Panc1 (cell line): ENCODE measurements around the gene ZC3H7B. TPM values are rescaled to one million over a fixed set of nuclear protein-coding genes. Genes with fewer than 3 reads are reported as not detected.
A peak's percentile ranks its signal among the peaks of the same experiment; 100 is the strongest.

Source experiments
- ATAC-seq: fragments of 200-7000 bp; cut with Tn5 transposase; 2 replicates; pipeline ENCODE4 v1.9.1; 2020; ENCODE audit warnings: mild to moderate bottlenecking, moderate library complexity
- BruUV-seq: library from RNA; stranded (reverse); fragments of 400-500 nt; replicated peaks from 2 replicates; lab custom pipeline; 2021; lab: Mats Ljungman, UMichigan
- CTCF ChIA-PET: fragments of 300-600 bp; sonication (Branson Sonifier 250); formaldehyde crosslinking; loops from one replicate; lab custom pipeline; 2022; ENCODE audit warnings: antibody characterized with exemption; lab: Charles Lee
- POLR2A ChIA-PET: fragments of 300-600 bp; sonication (Branson Sonifier 250); formaldehyde crosslinking; loops from one replicate; lab custom pipeline; 2022; ENCODE audit warnings: antibody characterized with exemption; lab: Charles Lee
- DNase-seq: peaks from one replicate; pipeline ENCODE4 v3.0.0-alpha.2; 2010; ENCODE audit warnings: low read depth, low spot score
- H3K27ac ChIP-seq: 2 replicates; pipeline ENCODE4 v1.5.1; 2011; ENCODE audit warnings: mild to moderate bottlenecking, low read length, inconsistent platforms
- H3K27me3 ChIP-seq: fragments of 200-500 bp; sonication (Bioruptor generic); 2 replicates; pipeline ENCODE4 v1.6.0; 2014; ENCODE audit warnings: low read length, inconsistent platforms; ENCODE audit not compliant: control insufficient read depth, insufficient read depth
- H3K36me3 ChIP-seq: fragments of 200-500 bp; sonication (Bioruptor generic); 2 replicates; pipeline ENCODE4 v1.5.1; 2014; ENCODE audit warnings: inconsistent platforms, mild to moderate bottlenecking, low read length, moderate library complexity; ENCODE audit not compliant: control insufficient read depth, insufficient read depth
- H3K4me1 ChIP-seq: 2 replicates; pipeline ENCODE4 v1.5.1; 2011; ENCODE audit warnings: inconsistent platforms, mild to moderate bottlenecking, low read length, moderate library complexity; ENCODE audit not compliant: control insufficient read depth, insufficient read depth
- H3K4me3 ChIP-seq, 2 experiments: 2 replicates each; pipeline ENCODE4 v1.5.1; 2011 to 2012; ENCODE audit warnings: low read depth in 2 of 2, low read length in 2 of 2, mild to moderate bottlenecking in 2 of 2, inconsistent platforms in 1 of 2, moderate library complexity in 1 of 2
- H3K9me3 ChIP-seq: fragments of 200-500 bp; sonication (Bioruptor generic); 2 replicates; pipeline ENCODE4 v1.5.1; 2014; ENCODE audit warnings: low read depth, mild to moderate bottlenecking, inconsistent platforms, low read length, moderate library complexity; ENCODE audit not compliant: control insufficient read depth, insufficient read depth
- CTCF ChIP-seq: fragments of 450-650 bp; IDR thresholded peaks from 2 replicates; pipeline ENCODE4 v1.5.1; 2017; ENCODE audit warnings: mild to moderate bottlenecking
- POLR2AphosphoS5 ChIP-seq: IDR thresholded peaks from 2 replicates; pipeline ENCODE4 v1.6.1; 2012; ENCODE audit warnings: mild to moderate bottlenecking, low read depth, low read length, moderate library complexity
- REST ChIP-seq, 2 experiments: IDR thresholded peaks; 2 replicates each; pipeline ENCODE4 v1.6.1; 2011 to 2012; ENCODE audit warnings: low read depth in 2 of 2, control low read depth in 1 of 2, low read length in 1 of 2, mild to moderate bottlenecking in 1 of 2, moderate library complexity in 1 of 2; ENCODE audit not compliant: insufficient read depth in 1 of 2
- SIN3A ChIP-seq: IDR thresholded peaks from 2 replicates; pipeline ENCODE4 v1.6.1; 2012; ENCODE audit warnings: low read depth, mild to moderate bottlenecking, low read length, moderate library complexity, borderline replicate concordance; ENCODE audit not compliant: insufficient read depth
- TCF7L2 ChIP-seq: IDR thresholded peaks from 2 replicates; pipeline ENCODE4 v1.6.1; 2011; ENCODE audit warnings: mild to moderate bottlenecking, low read depth, low read length, inconsistent platforms
- in situ Hi-C: cut with HindIII; loops from 2 replicates; pipeline ENCODE4 v1.10.0; 2016; ENCODE audit warnings: low sequenced_read_pairs, low pct_unique_long_range_greater_than_20kb
- intact Hi-C: fragments of 100-400 bp; cut with micrococcal nuclease; formaldehyde crosslinking; loops from one replicate; pipeline ENCODE4 v1.10.0; 2022; ENCODE audit not compliant: unreplicated experiment
- total RNA-seq: library from RNA; stranded (reverse); gene quantifications from one replicate; pipeline ENCODE4 v1.2.1, GENCODE V29; 2021; ENCODE audit not compliant: unreplicated experiment

ZC3H7B gene
- total RNA-seq, 1 experiment from 2014 or later: 62.0 TPM

GRCh38 chr22:41285820-41286638, 15.3 kb upstream of the ZC3H7B start, which contains the start of gene RANGAP1:
RANGAP1 (minus strand) TSS chr22:41286187; CDS start chr22:41281044, 5,143 bp downstream.
- in situ Hi-C loops: no loop called here
- CTCF ChIA-PET: no interaction called here
- peaks cover 45% of the 10 kb centered on the region for H3K4me1 ChIP-seq

More at GRCh38 chr22:41285820-41286638, 15.3 kb upstream of the ZC3H7B start, which contains the start of gene RANGAP1:
- peak within 1 kb of the TSS; percentile 77 to 80 for H3K4me3 ChIP-seq
- BruUV-seq: no TSS peak
- no peaks in the 10 kb centered on the region for H3K27me3 ChIP-seq
- POLR2A ChIA-PET: no interaction called here
- intact Hi-C loops: no loop called here
- peak; percentile 88; the same call in 1 of the 2 replicates for TF ChIP-seq SIN3A
- peak; percentile 77; the same call in 1 of the 2 replicates for TF ChIP-seq POLR2AphosphoS5
- no peak for TF ChIP-seq REST (IDR thresholded peaks at IDR 0.05; ENCODE audit: insufficient read depth in 1 of 2, low read depth in 2 of 2, low read length in 1 of 2)
- TF ChIP-seq CTCF: no peak
- no peak for TF ChIP-seq TCF7L2
- H3K9me3 ChIP-seq: no peaks in the 10 kb centered on the region
- ATAC-seq (peak; percentile 90), DNase-seq (peak; percentile 94)
- H3K27ac ChIP-seq: peak within 1 kb of the TSS; percentile 95
- peaks cover 9% of the 10 kb centered on the region for H3K36me3 ChIP-seq
